HG02840 (cell line): ENCODE results near the gene GZMM.

Experiments used
- ATAC-seq: cut with Tn5 transposase; IDR thresholded peaks from one replicate; pipeline ENCODE4 v1.9.1; 2021; ENCODE audit warnings: mild to moderate bottlenecking, moderate library complexity, moderate number of reproducible peaks; ENCODE audit not compliant: unreplicated experiment, low FRiP score

GZMM gene

DNA sequence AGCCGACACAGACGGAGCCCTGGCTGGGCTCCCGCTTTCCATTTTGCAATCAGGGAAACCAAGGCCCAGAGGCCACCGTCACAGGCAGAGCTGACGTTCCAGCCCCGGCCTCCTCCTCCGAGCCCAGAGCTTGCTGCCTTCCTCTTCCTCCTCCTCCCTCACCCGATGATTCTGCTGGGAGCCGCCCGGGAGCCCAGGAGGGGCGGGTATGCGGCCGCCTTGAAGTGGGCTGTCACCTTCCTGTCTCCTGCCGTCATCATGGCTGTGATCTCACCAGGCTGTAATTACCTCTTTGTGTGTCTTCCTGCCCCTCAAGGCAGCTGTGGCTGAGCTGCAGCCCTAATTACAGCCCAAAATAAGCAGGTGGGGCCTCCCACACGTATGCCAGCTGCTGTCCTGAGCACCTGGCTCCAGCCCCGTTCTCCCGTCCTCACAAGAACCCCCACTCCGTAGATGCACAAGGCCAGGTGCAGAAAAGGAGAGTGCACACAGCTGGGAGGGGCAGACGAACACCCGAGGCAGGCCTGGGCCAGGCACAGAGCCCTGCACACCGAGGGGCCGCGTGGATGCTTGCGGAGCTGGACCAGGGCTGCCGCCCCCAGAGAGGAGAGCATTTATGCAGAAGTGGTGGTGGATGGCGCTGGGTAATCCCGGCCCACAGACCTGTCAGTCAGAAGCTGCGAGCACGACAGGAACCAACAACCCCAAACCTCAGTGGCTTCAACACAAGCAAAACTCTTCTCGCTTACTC, 32.6 kb upstream of the GZMM start:
- no peak for ATAC-seq

DNA sequence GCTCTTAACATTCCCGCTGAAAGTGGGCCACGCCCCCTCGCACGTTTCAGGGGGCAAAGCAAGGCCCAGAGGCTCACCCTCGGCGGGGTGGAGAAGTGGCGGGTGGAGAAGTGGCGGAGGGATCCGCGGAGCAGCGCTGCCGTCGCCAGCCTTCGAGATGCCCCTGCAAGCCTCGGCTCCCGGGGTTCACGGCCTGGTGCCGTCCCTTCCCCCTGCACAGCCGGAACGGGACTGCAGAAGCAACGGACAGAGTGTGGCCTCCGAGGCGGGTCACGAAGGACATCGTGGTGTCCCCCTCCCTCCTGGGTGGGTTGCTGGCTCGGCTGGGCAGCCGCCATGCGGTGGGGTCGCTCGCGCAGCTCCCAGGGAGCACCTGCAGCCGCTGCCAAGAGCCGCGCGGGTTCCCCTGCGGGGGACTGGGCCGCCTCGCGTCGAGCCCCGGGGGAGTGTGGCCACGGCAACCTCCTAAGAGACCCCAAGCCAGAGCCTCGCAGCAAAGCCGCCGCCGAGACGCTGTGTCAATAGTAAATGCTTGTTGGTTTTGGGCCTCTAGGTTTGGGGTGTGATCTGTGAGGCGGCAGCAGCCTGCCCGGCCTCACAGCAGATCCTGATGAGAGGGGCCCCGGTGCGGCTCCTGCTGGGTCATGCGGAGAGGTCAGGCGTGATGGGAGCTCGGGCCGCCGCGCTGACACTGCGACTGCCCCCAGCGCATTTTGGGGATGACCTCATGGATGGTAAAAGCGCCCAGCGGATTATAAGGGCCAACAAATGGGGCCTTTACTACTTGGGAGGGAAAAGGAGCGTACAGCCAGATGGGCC, 31.1 kb upstream of the GZMM start:
- ATAC-seq: no peak

DNA sequence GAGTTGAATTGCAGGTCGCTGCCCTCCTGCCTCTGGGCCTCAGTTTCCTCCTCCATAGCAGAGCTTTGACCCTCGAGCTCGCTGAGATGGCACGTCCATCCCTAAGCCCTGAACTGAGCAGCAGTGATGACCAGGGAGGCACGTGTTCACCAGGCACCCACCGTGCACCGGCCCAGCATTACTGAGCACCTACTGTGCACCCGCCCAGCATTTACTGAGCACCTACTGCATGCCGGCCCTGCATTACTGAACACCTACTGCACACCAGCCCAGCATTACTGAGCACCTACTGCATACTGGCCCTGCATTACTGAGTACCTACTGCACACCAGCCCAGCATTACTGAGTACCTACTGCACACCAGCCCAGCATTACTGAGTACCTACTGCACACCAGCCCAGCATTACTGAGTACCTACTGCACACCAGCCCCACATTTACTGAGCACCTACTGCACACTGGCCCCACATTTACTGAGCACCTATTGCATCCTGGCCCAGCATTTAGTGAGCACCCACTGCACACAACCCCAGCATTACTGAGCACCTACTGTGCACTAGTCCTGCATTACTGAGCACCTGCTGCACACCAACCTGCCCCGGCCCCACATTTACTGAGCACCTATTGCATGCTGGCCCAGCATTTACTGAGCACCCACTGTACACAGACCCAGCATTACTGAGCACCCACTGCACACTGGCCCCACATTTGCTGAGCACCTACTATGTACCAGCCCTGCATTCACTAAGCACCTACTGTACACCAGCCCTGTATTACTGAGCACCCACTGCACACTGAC, 30.3 kb upstream of the GZMM start:
- ATAC-seq: no peak

DNA sequence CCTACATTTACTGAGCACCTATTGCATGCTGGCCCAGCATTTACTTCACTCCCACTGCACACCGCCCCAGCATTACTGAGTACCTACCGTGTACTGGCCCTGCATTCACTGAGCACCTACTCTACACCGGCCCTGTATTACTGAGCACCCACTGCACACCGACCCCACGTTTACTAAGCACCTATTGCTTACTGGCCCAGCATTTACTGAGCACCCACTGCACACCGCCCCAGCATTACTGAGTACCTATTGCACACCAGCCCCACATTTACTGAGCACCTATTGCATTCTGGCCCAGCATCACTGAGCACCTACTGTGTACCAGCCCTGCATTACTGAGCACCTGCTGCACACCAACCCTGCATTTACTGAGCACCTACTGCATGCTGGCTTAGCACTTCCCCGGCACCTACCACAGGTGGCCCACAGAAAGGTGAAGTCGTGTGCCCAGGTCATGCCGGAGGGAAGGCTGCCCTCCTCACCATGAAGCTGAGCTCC, 29.6 kb upstream of the GZMM start:
- no peak for ATAC-seq

DNA sequence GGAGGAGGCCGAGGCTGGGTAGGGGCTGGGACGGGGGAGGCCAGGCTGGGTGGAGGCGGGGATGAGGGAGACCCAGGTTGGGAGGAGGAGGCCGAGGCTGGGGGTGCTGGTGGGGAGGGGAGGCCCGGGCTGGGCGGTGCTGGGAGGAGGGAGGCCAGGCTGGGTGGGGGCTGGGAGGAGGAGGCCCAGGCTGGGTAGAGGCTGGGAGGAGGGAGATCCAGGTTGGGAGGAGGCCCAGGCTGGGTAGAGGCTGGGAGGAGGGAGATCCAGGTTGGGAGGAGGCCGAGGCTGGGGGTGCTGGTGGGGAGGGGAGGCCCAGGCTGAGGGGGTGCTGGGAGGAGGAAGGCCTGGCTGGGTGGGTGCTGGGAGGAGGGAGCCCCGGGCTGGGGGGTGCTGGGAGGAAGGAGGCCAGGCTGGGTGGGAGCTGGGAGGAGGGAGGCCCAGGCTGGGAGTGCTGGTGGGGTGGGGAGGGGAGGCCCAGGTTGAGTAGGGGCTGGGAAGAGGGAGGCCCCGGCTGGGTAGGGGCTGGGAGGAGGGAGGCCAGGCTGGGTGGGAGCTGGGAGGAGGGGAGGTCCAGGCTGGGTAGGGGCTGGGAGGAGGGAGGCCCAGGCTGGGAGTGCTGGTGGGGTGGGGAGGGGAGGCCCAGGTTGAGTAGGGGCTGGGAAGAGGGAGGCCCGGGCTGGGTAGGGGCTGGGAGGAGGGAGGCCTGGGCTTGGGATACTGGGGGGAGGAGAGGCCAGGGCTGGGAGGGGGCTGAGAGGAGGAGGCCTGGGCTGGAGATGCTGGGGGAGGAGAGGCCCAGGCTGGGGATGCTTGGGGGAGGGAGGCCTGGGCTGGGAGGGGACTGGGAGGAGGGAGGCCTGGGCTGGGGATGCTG, 25.9 kb upstream of the GZMM start:
- ATAC-seq: no peak

DNA sequence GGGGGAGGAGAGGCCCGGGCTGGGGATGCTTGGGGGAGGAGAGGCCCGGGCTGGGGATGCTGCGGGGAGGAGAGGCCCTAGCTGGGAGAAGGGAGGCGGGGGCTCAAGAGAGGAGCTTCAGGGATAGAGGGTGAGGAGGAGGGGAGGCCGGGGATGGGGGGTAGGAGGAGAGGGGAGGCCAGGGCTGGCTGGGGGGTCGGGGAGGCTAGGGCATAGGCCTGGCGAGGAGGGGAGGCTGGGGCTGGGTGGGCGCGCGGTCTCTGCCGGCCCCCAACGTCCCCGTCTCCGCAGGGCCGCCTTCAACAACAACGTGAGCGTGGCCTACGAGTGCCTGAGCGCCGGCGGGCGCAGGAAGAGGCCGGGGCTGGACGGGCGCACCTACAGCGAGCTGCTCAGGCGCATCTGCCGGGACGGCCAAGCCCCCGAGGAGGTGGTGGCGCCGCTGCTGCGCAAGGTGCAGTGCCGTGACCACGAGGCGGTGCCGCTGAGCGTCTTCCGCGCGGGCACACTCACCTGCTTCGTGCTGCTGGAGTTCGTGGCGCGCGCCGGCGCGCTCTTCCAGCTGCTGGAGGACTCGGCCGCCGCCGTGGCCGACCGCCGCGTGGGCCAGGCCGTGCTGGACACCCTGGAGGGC, 25.1 kb upstream of the GZMM start:
- ATAC-seq: no peak

DNA sequence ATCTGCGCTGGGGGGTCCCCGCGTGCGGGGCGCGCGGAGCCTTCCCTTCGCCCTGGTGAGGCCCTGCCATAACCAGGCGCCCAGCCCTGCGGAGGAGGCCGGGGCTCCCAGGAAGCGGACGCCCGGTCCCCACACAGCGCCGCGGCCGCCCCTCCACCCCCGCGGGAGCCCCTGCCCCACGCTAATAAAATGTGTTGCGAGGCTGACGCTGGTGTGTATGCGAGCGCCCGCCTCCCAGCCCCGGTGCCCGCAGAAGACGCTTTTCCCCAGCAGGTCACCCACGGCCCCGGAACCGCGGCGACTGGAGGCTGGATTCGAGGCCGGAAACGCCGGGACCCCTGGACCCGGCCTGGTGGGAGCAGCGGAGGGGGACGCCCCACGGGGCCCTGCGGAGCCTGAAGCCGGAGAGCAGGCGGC, 24.4 kb upstream of the GZMM start:
- no peak for ATAC-seq

DNA sequence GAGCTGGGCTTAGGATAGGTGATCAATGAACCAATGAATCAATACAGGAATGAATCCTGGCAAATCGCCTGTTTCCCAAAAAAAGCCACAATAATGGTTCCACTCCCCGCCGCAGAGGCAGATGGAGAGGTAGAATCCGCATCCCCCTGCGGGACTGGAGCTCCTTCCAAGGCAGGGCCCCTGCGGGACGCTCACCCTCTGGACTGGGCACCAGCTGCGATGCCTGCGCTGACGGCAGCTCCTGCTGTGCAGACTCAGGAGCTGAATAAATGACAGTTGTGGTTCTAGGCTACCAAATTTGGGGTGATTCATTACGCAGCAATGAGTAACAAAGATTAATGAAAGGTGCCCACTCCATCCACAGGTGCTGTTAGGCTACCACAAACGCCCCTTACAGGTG, 21.1 kb upstream of the GZMM start:
- ATAC-seq: no peak

DNA sequence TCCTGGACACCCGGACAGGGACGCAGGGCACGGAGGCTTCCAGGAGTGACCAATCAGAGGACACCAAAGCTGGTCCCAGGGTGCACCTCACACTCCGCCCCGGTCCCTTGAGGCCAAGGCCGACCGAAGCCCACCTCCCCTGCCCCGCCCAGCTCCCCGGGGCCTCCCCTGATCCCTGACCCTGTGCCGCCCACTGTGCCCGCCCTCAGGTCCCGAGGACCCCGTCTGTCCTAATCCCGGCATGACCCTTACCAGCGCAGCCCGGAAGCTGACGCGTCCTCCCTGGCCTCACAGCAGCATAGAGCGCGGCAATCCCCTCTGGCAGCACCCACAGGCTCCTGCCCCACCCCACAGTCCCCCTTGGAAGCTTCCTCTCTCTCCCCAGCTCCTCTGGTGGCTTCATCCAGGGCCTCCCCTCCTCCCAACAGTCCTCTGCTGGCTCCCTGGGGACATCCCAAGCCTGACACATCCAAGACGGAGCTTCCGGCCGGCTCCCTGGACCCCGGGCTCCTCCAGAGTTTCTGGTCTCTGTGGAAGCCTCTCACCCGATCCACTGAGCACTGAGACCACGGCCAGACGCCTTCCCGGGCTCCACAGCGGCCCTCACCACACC, 19.7 kb upstream of the GZMM start:
- ATAC-seq: no peak

DNA sequence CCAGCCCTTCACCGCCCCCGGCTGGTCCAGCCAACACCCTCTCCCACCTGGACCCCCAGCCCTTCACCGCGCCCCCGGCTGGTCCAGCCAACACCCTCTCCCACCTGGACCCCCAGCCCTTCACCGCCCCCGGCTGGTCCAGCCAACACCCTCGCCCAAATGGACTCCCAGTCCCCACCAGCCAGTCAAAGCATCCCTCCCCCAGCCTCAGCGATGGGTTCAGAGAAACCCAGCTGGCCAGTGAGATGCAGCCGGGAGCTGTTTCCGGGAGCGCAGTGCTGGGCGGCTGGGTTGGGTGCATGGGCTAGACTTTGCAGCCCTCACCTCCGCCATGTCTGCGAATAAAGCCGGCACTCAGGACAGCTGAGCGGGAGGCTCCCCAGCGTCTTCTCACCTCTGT, 18.8 kb upstream of the GZMM start:
- no peak for ATAC-seq

DNA sequence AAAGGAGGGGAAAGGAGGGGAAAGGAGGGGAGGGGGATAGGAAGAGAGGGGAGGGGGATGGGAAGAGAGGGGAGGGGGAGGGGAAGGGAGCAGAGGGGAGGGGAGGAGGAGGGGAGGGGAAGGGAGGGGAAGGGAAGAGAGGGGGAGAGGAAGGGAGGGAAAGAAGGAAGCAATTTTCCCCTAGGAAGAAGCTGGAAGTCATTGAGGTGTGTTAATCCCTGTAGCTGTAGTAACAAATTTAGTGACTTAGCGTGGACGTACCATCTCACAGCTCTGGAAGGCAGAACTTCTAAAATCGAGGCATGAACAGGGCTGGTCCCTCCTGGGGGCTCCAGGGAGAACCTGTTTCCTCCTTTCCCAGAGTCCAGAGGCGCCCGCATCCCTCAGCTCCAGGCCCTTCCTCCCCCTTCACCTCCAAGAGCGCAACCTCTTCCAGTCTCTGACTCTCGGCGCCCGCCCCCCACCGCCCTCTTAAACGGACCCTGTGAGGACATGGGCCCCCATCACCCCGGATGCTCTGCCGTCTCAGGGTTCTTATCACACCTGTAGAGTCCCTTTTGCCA, 17.9 kb upstream of the GZMM start:
- no peak for ATAC-seq

DNA sequence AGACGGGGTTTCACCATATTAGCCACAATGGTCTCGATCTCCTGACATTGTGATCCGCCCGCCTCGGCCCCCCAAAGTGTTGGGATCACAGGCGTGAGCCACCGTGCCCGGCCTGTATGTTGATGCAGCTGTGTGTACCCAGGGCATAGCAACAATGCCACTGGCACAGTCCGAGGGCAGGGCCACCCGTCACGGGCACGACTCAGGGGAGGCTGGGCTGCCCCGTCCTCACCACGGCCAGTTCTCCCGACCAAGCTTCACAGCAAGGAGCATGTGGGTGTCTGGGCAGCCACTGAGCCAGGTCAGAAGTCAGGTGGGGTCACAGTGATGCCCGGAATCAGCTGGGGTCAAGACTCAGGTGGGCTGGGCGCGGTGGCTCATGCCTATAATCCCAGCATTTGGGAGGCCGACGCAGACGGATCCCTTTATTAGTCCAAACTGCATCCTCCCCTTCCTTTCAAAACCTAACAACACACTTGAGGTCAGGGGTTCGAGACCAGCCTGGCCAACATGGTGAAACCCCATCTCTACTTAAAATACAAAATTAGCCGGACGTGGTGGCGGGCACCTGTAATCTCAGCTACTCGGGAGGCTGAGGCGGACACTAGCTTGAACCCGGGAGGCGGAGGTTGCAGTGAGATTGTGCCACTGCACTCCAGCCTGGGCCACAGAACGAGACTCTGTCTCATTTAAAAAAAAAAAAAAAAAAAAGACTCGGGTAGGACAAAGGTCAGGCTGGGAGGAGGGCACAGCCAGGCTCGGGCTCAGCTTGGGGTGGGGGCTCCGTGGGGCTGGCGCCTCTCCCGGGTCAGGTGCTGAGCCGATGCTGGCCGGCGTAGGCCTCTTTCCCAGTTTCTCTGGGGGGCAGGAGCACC, 13.5 kb upstream of the GZMM start:
- no peak for ATAC-seq

DNA sequence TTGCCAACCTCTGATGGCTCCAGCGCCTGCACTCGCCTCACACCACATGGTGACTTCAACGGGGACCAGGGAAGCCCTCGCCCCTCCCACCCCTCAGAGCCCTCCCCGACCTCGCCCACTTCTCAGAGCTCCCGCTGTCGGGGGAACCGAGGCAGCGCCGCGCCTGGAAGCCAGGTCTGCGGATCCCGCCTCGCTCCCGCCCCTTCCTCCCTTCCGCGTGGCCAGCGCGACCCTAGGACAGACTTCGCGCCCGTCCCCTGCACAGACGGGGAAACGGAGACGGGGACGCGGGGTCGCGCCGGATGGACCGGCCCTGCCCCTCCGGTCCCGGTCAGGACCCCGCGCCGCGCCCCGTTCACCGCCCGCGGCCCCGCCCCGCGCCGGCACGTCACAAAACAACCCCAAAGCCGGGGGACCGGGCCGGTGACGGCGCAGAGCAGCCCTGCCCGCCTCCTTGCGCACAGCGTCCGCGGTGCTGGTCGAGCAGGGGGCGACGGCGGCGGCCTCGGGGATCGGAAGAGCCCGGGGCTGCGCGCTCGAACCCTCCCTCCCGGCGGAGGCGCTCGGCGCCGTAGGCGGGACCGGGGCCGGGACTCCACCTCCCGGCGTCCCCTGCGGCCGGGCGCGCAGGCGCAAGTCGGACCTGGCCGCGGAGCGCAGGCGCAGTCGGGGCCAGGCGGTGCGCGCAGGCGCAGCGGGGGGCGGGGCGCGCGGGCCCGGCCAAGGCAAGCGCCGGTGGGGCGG, 12.7 kb upstream of the GZMM start:
- ATAC-seq: peak; percentile 59

DNA sequence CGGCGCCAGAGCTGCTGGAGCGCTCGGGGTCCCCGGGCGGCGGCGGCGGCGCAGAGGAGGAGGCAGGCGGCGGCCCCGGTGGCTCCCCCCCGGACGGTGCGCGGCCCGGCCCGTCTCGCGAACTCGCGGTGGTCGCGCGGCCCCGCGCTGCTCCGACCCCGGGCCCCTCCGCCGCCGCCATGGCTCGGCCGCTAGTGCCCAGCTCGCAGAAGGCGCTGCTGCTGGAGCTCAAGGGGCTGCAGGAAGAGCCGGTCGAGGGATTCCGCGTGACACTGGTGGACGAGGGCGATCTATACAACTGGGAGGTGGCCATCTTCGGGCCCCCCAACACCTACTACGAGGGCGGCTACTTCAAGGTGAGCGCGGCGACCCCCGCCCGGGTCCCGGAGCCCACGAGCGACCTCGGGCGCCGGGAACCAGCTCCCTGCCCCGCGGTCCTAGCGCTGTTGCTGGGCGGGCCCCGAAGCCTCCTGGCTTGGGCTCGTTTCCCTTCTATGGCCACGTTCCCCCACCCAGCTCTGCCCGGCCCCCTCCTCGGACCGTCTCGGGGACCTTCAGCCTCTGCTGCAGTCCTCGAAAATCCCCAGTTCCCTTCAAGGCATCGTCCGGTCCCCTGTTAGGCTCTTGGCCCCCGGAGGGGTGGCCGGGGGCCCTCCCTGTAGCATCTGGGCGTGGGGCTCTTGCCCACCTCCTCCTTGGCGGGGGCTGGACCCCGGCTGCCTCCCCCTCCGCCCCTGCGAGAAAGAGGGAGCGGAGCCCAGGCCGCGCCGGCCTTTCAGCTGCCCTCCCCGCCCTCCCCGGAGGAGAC, 11.9 kb upstream of the GZMM start, which contains the start of gene CDC34:
CDC34 (plus strand) TSS at position 8 of the 808 bp plus-strand sequence; CDS start at position 180, 172 bp downstream.
- ATAC-seq: peak; percentile 50

DNA sequence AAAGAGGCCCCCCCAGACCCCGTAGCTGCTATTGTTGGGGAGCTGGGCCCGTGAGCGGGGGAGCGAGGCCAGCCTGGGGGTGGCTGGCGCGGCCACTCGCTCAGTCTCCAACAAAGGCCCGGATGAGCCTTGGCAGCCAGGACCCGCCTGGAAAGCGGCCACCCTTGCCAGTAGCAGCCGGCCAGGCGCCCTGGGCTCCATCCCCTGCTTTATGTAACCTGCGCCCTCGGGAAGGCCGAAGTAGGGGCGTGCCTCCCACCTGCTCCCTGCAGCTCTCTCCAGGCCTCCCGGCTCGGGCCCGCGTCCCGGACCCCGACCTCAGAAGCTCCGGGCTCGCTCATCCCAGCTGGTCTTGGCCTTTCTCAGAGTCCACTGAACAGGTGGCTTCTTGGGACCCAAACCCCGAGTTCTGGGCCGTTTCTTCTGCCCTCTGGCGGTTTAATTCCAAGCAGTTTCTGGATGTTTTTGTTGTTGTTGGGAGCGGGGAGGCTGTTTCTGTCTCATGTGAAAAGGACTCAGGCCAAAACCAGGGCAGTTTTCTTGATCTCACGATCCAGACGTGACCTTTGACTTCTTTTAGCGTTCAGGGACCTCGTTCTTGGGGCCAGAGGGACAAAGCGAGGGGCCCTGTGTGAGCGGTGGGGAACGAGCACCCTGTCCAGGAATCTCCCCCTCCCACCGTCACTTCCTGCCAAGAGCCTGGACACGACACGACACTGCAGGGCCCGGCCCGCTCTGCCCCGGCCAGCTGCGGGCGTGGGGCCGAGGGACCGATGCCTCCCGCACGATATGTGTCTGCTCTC, 11.1 kb upstream of the GZMM start:
- ATAC-seq: no peak
